Stimulated activated CD4-positive, alpha-beta T cell treated with anti-CD3 and anti-CD28 coated beads, TNF-alpha, amount 100 ng/mL, for 4 hours (primary cell): ENCODE data around the gene ITGAX.

Source experiments
- DNase-seq, 3 experiments: peaks; one replicate each; pipeline ENCODE4 v3.0.0-alpha.2; 2020; ENCODE audit warnings: low read depth in 3 of 3

ITGAX gene

GRCh38 chr16:31348579-31348978 lies 6.4 kb upstream of the ITGAX start:
- DNase-seq: no peak

- DNase-seq: no peak
These were observed 4.5 kb upstream of the ITGAX start for GRCh38 chr16:31350275-31351005.

GRCh38 chr16:31351246-31351941 lies 3.6 kb upstream of the ITGAX start:
- no peak for DNase-seq

GRCh38 chr16:31351942-31352325 lies 3.0 kb upstream of the ITGAX start:
- no peak for DNase-seq

- DNase-seq: no peak
These were observed 2.4 kb upstream of the ITGAX start for GRCh38 chr16:31352376-31353115.

- no peak for DNase-seq
These were observed 590 bp downstream of the ITGAX start for GRCh38 chr16:31355431-31356100.

- no peak for DNase-seq
These were observed 1.8 kb downstream of the ITGAX start for GRCh38 chr16:31356566-31357323.

GRCh38 chr16:31357324-31358109 lies 2.5 kb downstream of the ITGAX start:
- DNase-seq: no peak

GRCh38 chr16:31360251-31360650 lies 5.3 kb downstream of the ITGAX start:
- DNase-seq: no peak

GRCh38 chr16:31361201-31362110 lies 6.5 kb downstream of the ITGAX start:
- no peak for DNase-seq

- no peak for DNase-seq
These were observed 7.8 kb downstream of the ITGAX start for GRCh38 chr16:31362476-31363405.

GRCh38 chr16:31363721-31364120 lies 8.7 kb downstream of the ITGAX start:
- DNase-seq: no peak

- DNase-seq: no peak
These were observed 9.4 kb downstream of the ITGAX start for GRCh38 chr16:31364421-31364820.

- no peak for DNase-seq
These were observed 10.3 kb downstream of the ITGAX start for GRCh38 chr16:31365131-31365865.

- DNase-seq: no peak
These were observed 12.9 kb downstream of the ITGAX start for GRCh38 chr16:31367853-31368252.

- no peak for DNase-seq
These were observed 16.0 kb downstream of the ITGAX start for GRCh38 chr16:31371008-31371407.

- no peak for DNase-seq
These were observed 16.9 kb downstream of the ITGAX start for GRCh38 chr16:31371619-31372484.
